Stomach (tissue), 4 donors: ENCODE measurements around the gene OVOL2.

ENCODE experiments used
- CTCF ChIP-seq, 7 experiments: fragments of 450-650 bp in 4 of 7; fragments of 200-600 bp in 3 of 7; sonication (generic) in 3 of 7; IDR thresholded peaks; one replicate each; pipeline ENCODE4 v1.5.1; 2016 to 2019; ENCODE audit warnings: antibody characterized with exemption in 7 of 7, control low read depth in 2 of 7, mild to moderate bottlenecking in 1 of 7
- POLR2A ChIP-seq, 4 donors: fragments of 450-650 bp; IDR thresholded peaks; one replicate each; pipeline ENCODE4 v1.6.1; 2016; ENCODE audit warnings: antibody characterized with exemption in 4 of 4, control low read depth in 2 of 4, mild to moderate bottlenecking in 1 of 4, moderate library complexity in 1 of 4

- no peak for TF ChIP-seq CTCF (IDR thresholded peaks at IDR 0.05)
- no peak for TF ChIP-seq POLR2A (IDR thresholded peaks at IDR 0.05)
These were observed 81.4 kb downstream of the OVOL2 start for GRCh38 chr20:17976305-17976704.
